GM10266 (cell line): ENCODE results near the gene NR0B1.

Source experiments
- DNase-seq: peaks from one replicate; pipeline ENCODE4 v3.0.0; 2012; ENCODE audit errors: extremely low spot score
- TF ChIP-seq, protein P1 (sequence below): IDR thresholded peaks from 2 replicates; pipeline ENCODE4 v1.5.1; 2012; ENCODE audit warnings: mild to moderate bottlenecking, low read depth; ENCODE audit not compliant: control insufficient read depth, insufficient read depth; ENCODE audit errors: missing control alignments

The NR0B1 gene, protein sequence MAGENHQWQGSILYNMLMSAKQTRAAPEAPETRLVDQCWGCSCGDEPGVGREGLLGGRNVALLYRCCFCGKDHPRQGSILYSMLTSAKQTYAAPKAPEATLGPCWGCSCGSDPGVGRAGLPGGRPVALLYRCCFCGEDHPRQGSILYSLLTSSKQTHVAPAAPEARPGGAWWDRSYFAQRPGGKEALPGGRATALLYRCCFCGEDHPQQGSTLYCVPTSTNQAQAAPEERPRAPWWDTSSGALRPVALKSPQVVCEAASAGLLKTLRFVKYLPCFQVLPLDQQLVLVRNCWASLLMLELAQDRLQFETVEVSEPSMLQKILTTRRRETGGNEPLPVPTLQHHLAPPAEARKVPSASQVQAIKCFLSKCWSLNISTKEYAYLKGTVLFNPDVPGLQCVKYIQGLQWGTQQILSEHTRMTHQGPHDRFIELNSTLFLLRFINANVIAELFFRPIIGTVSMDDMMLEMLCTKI

DNA sequence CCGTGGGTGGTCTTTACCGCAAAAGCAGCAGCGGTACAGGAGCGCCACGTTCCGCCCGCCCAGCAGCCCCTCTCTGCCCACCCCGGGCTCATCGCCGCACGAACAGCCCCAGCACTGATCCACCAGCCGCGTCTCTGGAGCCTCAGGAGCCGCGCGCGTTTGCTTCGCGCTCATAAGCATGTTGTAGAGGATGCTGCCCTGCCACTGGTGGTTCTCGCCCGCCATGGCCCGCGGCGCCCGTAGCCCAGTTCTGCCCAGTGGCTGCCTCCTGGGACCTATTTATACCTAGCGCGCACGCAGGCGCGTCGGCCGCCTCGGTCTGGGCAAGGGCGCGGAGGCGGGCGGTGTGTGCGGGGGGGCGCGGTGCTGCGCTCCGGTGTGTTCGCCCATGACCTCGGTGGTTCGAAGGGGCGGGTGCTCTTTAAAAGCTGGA lies at the start of gene NR0B1:
NR0B1 (minus strand) TSS at position 252 of the 433 bp plus-strand sequence; CDS start at position 225, 27 bp downstream.
- no peak for DNase-seq
- TF ChIP-seq, protein P1, sequence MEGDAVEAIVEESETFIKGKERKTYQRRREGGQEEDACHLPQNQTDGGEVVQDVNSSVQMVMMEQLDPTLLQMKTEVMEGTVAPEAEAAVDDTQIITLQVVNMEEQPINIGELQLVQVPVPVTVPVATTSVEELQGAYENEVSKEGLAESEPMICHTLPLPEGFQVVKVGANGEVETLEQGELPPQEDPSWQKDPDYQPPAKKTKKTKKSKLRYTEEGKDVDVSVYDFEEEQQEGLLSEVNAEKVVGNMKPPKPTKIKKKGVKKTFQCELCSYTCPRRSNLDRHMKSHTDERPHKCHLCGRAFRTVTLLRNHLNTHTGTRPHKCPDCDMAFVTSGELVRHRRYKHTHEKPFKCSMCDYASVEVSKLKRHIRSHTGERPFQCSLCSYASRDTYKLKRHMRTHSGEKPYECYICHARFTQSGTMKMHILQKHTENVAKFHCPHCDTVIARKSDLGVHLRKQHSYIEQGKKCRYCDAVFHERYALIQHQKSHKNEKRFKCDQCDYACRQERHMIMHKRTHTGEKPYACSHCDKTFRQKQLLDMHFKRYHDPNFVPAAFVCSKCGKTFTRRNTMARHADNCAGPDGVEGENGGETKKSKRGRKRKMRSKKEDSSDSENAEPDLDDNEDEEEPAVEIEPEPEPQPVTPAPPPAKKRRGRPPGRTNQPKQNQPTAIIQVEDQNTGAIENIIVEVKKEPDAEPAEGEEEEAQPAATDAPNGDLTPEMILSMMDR: no peak

DNA sequence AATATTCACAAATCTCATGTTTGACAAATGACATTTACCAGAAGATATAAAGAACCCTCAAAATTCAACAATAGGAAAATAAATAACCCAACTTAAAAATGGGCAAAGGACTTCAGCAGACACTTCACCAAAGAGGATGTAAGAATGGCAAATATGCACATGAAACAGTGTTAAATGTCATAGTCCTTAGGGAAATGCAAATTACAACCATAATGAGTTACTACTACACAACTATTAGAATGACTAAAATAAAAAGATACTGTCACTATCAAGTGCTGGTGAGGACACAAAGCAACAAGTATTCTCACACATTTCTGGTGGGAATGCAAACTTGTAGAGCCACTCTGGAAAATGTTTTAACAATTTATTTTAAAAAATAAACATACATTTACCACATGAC lies 40.8 kb upstream of the NR0B1 start:
- DNase-seq: no peak
- TF ChIP-seq, protein P1: no peak

DNA sequence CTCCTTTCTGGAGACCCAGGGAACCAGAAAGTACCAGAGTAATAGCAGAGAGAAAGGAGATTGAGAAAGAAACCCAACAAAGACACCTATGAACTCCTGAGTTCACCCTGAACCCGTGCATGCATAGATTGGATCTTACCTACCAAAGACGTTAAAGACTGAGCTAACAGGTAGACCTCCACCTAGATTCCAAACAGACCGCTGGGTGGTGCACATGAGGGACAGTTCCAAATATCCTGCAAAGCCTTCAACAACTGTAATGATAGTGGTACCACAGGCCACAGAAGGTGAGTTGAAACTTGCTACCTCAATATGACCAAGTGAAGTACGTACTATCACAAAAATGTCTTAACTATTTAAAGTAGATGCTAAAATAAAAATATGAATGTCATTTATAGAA lies 34.0 kb upstream of the NR0B1 start:
- no peak for DNase-seq
- TF ChIP-seq, protein P1: no peak

DNA sequence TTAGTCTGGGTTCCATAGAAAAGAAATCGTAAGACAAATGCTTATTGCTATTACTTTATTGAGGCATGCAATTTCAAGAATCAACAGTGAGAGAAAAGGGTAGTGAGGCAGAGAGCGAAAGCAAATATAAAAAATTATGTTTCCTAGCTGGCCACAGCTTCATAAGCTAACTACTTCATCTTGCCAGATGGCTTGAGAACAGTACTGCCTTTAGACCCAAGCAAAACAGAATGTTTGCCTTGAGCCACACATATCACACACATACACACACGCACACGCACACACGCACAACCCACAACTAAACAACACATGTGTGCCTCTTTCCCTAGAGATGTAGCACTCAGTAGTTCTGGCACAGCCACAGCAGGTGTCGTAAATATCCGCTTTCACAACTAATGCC lies 31.6 kb upstream of the NR0B1 start:
- no peak for DNase-seq
- TF ChIP-seq, protein P1: no peak

DNA sequence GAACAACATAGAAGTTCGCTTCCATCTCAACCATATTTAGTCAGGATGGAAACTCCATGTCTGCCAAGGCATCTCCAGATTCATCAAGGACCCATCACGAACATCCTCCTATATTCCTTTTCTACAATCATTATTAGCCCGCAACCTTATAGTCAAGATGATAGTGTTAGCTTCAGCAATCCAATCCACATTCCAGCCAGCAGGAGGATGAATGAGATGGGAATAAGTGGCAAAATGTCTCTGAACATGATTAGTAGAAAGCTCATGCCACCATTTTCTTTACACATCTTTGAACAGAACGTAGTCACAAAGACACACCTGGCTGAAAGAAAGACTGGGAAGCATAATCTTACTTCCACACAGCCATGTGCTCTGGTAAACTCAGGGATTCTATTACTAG lies 18.6 kb upstream of the NR0B1 start:
- no peak for DNase-seq
- TF ChIP-seq, protein P1: no peak

DNA sequence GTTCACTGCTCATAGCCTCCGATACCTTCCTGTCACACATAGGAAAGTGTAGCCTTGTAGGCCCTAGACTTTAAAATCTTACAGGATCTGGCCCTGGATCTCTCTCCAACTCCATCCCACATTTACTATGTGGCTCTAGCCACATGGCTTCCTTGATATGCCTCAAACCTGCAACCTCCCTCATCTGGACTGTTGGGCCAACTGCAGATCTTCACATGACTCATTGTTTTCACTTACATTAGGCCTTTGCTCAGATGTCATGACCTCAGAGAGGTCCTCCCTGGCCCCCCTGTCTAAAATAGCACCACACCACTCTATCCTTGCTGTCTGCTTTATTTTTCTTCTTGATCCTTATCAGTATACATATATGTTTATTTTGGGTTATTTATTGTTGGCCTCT lies 8.1 kb upstream of the NR0B1 start:
- no peak for DNase-seq
- TF ChIP-seq, protein P1: no peak

DNA sequence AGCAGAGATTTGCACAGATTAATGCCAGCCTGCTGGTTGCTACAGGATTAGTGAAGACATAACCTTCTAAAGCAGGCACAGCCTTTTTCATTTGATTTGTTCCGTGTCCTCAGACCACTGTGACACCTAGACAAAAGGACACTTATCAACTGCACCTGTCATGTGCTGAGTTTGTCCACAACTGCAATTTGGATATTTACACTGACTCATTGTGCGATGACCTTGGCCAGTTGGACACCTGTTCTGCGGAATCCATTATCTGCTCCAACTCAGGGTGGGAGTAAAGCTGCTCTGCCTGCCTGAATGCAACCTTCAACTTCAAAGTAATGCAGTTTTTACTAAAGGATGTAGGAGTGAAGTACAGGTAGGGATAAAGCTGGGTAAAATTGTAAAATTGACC lies 4.1 kb upstream of the NR0B1 start:
- DNase-seq: no peak
- TF ChIP-seq, protein P1: no peak
